ENCODE data around the gene RBSN.

GRCh38 chr3:15049584-15049983, 49.4 kb downstream of the RBSN start:
- TF ChIP-seq EP300 (IDR thresholded peaks at IDR 0.05) (no peak), POLR2AphosphoS5 (IDR thresholded peaks at IDR 0.05) (no peak), CTCF (IDR thresholded peaks at IDR 0.05) (no peak), POLR2A (IDR thresholded peaks at IDR 0.05) (no peak)

Measured in suprapubic skin (tissue), 4 donors.